NCI-H2107 (cell line): Measurements from ENCODE around the gene PTPN1.

Source experiments
- DNase-seq: peaks from one replicate; lab custom pipeline; 2025; lab: John Stamatoyannopoulos, UW

Gene PTPN1

GRCh38 chr20:50513169-50514034 is 3.2 kb downstream of the PTPN1 start:
- DNase-seq = no peak

GRCh38 chr20:50514035-50514337 is 3.8 kb downstream of the PTPN1 start:
- no peak for DNase-seq

- no peak for DNase-seq
Measured at GRCh38 chr20:50514750-50515149, 4.6 kb downstream of the PTPN1 start.

DNA sequence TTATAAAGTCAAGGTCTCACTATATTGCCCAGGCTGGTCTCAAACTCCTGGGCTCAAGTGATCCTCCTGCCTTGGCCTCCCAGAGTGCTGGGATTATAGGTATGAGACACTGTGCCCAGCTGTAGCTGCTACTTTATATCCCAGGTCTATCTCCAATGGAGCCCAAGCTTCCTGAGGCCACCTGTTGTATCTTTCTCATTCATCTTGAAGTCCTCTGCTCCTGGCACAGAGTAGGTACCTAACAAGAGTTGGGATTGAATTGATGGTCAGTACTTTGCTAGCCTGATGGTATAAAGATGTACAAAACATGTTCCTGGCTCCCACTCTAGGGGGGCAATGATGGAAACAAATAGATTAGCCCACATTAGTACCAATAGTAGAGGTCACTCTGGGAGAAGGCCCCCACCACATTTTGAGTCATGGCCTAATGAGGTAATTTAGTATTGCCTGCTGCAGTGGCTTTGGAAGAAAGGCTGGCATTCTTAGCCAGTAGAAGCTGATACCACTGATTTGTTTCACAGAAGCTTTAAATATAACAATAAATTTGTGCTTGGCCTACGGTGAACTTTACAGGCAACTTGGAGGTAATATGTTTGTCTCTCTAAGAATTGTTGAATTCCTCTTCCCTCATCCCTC is 5.4 kb downstream of the PTPN1 start:
- no peak for DNase-seq

DNA sequence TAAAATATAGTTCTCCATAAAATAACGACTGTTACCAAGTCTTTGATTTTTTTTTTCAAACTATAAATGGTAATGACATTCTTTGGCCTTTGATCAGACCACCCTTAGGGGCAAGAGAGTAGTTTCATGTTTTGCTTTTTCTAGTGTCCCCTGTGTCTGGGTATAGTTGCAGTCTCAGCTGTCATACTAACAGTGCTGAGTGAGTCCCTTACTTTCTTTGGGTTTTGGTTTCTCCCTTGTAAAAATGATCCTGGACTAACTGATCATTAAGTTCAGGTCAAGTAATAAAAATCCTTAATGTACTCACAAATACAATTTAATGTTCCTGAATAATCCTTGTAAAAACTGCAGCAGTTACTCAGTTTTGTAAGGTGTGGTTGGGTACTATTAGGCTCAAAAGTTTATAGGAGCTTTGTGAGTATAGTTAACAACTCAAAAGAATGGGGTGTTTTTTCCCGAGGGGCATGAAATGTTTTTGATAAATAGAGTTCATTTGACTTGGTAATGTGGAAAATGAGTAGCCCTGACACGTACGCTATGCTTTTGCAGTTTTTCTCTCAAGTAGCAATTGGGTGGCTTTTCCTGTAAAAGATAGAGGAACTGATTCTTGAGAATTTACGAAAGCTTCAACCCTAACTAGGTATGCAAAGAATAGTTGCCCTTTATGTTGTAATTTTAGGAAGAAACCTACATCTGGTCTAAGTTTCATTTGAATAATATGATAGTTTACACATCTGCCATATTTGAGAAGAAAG is 6.2 kb downstream of the PTPN1 start:
- DNase-seq = no peak

- DNase-seq = no peak
Measured at GRCh38 chr20:50516935-50517816, 7.0 kb downstream of the PTPN1 start.

- no peak for DNase-seq
Measured at GRCh38 chr20:50517817-50518154, 7.6 kb downstream of the PTPN1 start.

GRCh38 chr20:50518270-50518721 is 8.1 kb downstream of the PTPN1 start:
- no peak for DNase-seq

DNA sequence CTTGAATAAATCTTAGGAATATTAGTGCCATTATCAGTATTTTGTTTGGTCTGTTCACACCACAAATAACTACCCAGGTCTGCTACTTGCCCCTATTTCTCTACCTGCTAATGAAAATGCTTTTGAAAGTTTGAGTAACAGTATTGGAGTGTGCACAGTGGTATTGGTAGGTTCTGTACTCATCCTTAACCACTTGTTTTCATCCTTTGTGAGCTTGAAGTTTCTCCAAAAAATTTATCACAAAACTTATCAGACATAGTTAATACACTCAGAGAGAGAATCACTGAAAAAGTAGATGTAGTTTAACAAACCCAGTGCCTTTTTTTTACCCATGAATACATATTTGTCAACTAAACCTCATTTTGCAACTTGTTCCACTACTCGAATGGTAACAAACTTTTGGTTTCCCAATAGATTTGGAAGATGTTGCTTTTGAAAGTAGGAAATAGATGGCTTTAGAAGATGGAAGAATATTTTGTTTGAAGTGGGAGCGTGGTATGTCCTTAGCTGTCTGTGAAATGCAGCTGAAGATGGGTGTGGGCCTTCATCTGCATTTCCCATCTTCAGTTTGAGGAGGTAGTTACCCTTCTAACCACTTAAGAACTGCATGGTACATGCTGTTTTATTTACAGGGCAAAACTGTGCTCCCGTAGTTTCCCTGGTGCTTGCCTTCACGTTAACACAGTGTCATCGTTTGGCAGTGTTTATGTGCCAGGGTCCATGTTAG is 9.0 kb downstream of the PTPN1 start:
- no peak for DNase-seq

DNA sequence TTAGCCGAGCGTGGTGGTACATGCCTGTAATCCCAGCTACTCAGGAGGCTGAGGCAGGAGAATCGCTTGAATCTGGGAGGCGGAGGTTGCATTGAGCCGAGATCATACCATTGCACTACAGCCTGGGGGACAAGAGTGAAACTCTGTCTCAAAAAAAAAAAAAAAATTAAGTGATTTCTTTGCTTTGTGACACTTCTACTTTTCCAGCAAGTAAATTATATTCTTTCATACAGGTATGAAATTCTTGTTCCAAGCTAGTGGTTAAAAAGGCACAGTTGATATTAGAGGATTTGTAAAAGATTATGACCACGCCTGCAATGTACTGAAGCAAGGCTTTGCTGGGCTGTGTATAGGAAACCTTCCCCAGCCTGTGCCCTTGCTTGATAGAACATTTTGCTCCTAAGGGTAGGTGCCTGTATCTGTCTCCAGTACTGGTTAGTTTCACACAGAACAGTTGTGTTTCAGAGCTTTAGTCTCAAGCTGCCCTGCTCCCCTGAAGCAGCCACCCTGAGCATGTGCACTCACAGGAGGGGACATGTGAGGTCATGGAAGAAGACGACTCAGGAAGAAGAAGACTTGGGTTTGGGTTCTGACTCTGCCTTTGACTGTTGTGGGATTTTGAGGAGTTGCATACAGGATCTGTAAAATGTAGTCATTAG is 10.2 kb downstream of the PTPN1 start:
- DNase-seq = no peak

GRCh38 chr20:50521221-50522052 is 11.3 kb downstream of the PTPN1 start:
- DNase-seq = no peak

- DNase-seq = no peak
Measured at GRCh38 chr20:50522053-50522674, 12.0 kb downstream of the PTPN1 start.

DNA sequence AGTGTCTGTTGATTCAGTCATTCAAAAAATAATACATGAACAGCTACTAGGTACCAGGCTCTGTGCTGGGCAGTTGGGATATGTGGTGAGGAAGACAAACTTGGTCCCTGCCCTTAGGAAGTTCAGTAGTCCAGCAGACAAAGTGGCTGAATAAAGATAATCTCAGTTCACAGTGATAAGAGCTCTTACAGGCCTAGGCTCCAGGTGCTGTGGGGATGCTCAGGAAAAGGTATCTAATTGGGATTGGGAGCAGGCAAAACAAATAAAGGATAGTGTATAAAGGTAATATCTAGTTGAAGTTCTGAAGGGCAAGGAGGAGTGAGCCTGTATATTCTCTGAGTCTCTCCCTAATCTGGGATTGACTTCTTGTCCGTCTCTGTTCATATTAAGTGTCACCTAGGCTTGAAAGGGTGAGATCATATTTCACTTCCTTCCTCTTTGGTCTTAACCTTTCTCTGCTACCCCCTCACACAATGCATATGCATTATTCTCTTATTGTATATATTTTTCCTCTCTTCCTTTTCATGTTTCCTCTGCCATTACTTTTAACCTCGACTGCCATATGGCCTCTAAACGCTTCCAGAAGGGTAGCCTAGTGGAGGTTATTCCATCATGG is 13.5 kb downstream of the PTPN1 start:
- no peak for DNase-seq

- no peak for DNase-seq
Measured at GRCh38 chr20:50525681-50526080, 15.5 kb downstream of the PTPN1 start.

DNA sequence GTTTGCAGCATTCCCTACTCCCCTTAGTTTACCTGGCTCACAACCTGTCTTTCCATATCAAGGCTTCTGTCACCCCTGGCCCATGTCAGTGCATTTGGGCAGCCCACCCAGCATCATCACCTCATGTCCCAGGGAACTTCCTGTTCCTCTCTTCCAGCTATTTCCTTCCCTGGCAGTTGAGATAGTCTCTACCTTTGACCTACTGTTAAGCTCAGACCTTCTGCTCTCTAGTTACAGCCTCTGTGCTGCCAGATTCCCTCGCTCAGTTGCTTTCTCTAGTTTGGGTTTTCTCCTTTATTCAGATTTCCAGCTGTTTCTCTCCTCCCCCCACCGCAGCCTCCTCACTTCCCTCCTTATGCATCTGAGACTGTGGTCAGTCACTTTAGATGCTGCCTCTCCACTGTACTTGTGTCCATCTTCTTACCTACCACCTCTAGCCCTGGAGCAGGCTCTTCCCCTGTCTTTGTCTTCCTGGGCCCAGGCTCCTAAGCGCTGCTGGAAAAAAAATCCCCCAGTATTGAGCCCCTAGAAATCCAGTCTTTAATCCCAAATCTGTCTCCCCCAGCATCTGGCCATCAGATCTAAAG is 16.3 kb downstream of the PTPN1 start:
- DNase-seq = no peak

GRCh38 chr20:50527068-50527605 is 17.0 kb downstream of the PTPN1 start:
- no peak for DNase-seq

DNA sequence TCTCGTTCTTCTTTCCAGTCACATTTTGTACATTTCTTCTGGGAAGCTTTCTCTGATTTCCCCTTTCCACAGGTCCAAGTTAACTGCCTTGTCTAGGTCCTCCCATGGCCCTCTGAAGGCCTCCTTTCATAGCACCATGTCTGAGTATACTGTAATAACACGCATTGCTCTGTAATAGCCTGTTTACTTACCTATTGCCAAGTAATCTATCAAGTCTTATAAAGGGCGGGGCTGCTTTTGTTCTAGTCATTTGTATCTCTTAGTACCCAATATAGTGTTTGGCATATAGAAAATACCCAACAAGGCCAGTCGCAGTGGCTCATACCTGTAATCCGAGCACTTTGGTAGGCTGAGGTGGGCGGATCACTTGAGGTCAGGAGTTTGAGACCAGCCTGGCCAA is 17.9 kb downstream of the PTPN1 start:
- DNase-seq = no peak

GRCh38 chr20:50528804-50529351 is 18.7 kb downstream of the PTPN1 start:
- no peak for DNase-seq
